ENCODE data around the gene GJA1.
"Not testable (repeated sequence)": the region's sequence is repeated elsewhere in the genome, so short reads cannot be mapped to it uniquely, and the experiment has no call there.

GJA1 gene

GRCh38 chr6:121435444-121436069 lies at the start of gene GJA1:
Gene GJA1, plus strand, starts transcription at chr6:121435646. Its CDS starts 11,202 bp downstream, at chr6:121446848.
- no peak for DNase-seq (ENCODE audit: insufficient read length, low spot score)
- FAIRE-seq, result no peak

- not testable (repeated sequence) for FAIRE-seq; DNase-seq (ENCODE audit: insufficient read length, low spot score)
Observed at GRCh38 chr6:121386551-121386950, 48.9 kb upstream of the GJA1 start.

GRCh38 chr6:121389419-121389818 lies 46.0 kb upstream of the GJA1 start:
- no peak for DNase-seq (ENCODE audit: insufficient read length, low spot score)
- FAIRE-seq, result no peak

DNA sequence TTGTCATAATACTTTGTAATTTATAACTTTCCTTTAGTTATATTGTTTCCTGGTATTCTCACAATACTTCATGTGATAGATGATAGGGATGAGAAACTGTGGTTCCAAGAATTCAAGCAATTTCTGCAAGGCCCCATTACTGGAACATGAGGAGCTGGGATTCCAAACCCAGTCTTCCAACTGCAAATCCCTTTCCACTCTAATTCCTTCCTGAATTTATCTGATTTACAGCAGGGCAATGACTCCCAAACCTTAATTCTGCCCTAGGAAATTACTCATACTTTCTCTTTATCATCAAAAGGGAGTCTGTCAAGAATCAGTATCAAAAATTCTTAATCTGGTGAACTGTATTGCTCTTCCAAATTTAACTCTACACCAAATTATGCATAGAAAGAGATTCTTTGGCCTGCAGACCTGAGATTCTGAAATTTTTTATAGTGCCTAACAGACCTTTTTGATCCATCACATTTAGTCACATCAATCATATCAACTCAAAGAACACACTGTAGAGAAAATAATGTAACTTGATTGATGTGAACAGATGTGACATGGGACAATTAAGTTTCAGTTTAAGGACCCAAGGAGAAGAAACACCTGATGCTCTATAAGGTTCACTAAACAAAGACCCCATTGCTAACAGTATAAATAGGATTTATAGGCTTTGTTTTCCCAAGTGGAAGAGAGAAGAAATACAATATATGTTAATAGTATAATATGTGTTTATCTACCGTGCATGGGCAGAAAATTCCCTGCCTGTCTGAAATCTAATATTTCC lies 41.5 kb upstream of the GJA1 start:
- FAIRE-seq, result no peak

DNA sequence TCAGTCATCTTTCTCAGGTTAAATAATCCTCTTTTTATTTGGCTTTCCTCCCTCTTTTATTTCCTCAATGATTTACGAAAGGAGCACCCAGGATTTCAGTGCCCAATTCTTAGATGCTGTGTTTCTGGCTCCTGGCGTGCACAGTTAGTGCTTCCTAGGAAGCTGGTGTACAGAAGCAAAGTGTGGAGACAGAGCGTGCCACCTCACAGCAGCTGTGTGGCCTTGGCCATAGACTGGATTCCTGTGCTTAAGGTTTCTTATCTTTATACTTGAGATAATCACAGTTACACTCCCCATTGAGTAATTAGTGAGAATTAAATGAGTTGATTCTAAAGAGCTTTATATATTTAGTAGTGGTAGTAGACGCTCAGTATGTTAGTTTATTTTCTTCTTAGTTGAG lies 39.7 kb upstream of the GJA1 start:
- FAIRE-seq, result no peak
- DNase-seq (ENCODE audit: insufficient read length, low spot score), result no peak

More for the DNA sequence above, 41.5 kb upstream of the GJA1 start:
- DNase-seq (ENCODE audit: insufficient read length, low spot score), result no peak

GRCh38 chr6:121397188-121397587 lies 38.3 kb upstream of the GJA1 start:
- DNase-seq (ENCODE audit: insufficient read length, low spot score); FAIRE-seq: not testable (repeated sequence)

DNA sequence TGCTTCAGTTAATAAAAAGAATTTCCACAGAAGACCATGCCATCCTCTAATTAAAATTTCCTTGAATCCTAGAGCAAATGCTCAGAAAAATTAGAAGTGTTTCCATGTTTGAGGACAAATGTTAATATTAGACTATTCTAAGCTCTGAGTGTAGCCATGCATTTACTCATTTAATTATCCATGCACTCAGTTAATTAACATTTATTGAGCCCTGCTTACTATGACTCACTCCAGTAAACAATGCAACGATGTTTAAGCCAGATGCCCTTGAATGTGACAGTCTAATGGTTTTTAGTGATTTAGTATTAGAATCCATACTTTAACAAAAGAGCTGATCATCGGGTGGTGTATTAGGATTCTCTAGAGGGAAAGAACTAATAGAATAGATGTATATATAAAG lies 37.3 kb upstream of the GJA1 start:
- no peak for DNase-seq (ENCODE audit: insufficient read length, low spot score)
- no peak for FAIRE-seq

- FAIRE-seq (no peak), DNase-seq (ENCODE audit: insufficient read length, low spot score) (no peak)
Observed at GRCh38 chr6:121399966-121400365, 35.5 kb upstream of the GJA1 start.

GRCh38 chr6:121403964-121404363 lies 31.5 kb upstream of the GJA1 start:
- FAIRE-seq, result no peak
- no peak for DNase-seq (ENCODE audit: insufficient read length, low spot score)

- FAIRE-seq, result no peak
- DNase-seq (ENCODE audit: insufficient read length, low spot score), result no peak
Observed at GRCh38 chr6:121405306-121405705, 30.1 kb upstream of the GJA1 start.

- FAIRE-seq (no peak), DNase-seq (ENCODE audit: insufficient read length, low spot score) (no peak)
Observed at GRCh38 chr6:121408321-121408720, 27.1 kb upstream of the GJA1 start.

GRCh38 chr6:121413879-121414278 lies 21.6 kb upstream of the GJA1 start:
- FAIRE-seq, result no peak

DNA sequence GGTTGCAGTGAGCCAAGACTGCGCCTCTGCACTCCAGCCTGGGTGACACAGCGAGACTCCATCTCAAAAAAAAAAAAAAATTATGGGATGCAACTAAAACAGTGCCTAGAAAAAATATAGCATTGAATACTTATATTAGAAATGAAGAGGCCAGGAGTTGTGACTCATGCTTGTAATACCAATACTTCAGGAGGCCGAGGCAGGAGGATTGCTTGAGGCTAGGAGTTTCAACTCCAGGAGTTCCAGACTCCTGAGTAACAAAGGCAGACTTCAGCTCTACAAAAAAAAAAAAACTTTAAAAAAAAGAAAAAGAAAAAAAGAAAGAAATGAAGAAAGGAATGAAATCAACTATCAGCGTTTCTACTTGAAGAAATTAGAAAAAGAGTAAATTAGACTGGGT lies 17.1 kb upstream of the GJA1 start:
- FAIRE-seq (no peak), DNase-seq (ENCODE audit: insufficient read length, low spot score) (no peak)

More at GRCh38 chr6:121413879-121414278, 21.6 kb upstream of the GJA1 start:
- DNase-seq (ENCODE audit: insufficient read length, low spot score), result no peak

GRCh38 chr6:121426686-121427085 lies 8.8 kb upstream of the GJA1 start:
- DNase-seq (ENCODE audit: insufficient read length, low spot score), result no peak

DNA sequence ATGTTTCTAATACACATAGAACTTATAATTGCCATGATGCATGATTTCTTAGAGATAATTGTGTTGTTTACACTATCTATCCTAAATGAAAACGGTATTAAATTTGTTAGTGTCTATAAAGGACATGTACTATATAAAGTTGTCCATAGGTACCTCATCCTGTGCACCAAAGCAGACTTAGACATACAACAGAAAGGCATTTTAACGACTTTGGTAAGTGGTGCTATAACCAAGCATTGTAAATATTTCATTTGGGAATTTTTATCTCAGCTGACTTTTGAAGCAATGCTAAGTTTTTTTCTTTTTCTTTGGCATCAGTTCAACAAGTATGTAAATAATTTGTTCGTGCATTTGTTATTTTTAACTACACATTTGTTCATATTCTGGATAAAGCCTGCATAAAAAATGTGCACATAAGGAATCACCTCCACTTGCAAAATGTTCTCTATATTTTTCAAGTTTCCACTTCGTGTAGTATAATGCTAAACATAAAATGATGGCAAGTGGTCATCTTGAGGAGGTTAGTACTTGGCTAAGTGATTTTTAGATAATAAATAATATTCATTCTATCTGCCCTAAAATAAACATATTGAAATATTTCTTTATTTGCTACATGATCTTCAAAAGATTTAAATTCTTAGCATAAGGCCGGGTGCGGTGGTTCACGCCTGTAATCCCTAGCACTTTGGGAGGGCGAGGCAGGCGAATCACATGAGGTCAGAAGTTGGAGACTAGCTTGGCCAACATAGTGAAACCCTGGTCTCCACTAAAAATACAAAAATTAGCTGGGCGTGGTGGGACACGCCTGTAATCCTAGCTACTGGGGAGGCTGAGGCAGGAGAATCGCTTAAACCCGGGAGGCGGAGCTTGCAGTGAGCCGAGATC lies 6.3 kb upstream of the GJA1 start:
- DNase-seq (ENCODE audit: insufficient read length, low spot score) (no peak), FAIRE-seq (no peak)

More at GRCh38 chr6:121426686-121427085, 8.8 kb upstream of the GJA1 start:
- FAIRE-seq, result no peak

- DNase-seq (ENCODE audit: insufficient read length, low spot score) (no peak), FAIRE-seq (peak; percentile 61)
Observed at GRCh38 chr6:121430514-121431460, 4.7 kb upstream of the GJA1 start.

DNA sequence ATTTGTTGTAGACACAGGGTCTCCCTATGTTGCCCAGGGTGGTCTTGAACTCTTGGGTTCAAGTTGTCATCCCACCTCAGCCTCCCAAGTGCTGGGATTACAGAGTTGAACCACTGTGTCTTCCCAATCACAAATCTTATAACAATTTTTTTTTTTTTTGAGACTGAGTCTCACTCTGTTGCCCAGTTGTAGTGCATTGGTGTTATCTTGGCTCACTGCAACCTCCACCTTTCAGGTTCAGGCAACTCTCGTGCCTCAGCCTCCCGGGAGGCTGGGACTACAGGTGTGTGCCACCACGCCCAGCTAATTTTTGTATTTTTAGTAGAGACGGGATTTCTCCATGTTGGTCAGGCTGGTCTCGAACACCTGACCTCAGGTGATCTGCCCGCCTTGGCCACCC lies 3.7 kb upstream of the GJA1 start:
- not testable (repeated sequence) for DNase-seq (ENCODE audit: insufficient read length, low spot score); FAIRE-seq

DNA sequence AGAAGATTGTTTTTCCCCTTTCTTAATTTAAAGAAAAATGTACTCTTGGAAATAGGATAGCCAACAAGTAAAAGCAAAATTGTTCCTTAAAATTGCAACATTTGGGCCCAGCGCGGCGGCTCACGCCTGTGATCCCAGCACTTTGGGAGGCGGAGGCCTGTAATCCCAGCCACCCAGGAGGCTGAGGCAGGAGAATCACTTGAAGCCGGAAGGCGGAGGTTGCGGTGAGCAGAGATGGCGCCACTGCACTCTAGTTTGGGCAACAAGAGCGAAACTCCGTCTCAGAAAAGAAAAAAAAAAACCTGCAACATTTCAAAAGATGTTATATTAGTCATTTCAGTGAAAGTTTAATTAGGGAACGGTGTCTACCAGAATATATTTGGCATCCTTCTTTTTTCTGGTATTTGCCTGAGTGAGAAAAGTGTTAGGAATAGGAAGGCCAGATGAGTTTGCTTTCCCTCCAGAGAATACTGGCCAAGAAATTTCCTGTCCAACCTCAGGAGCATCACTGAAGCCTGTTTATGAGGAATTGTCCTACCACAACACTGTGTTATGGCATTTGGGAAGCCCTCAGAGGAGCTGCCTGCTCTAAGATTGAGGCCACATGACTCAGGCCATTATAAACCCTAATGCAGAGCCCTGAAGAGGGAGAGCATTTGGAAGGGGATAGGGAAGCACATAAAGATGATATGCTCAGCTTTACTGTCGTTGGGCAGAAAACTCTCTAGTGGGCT lies 1.2 kb upstream of the GJA1 start:
- DNase-seq (ENCODE audit: insufficient read length, low spot score) (no peak), FAIRE-seq (no peak)

DNA sequence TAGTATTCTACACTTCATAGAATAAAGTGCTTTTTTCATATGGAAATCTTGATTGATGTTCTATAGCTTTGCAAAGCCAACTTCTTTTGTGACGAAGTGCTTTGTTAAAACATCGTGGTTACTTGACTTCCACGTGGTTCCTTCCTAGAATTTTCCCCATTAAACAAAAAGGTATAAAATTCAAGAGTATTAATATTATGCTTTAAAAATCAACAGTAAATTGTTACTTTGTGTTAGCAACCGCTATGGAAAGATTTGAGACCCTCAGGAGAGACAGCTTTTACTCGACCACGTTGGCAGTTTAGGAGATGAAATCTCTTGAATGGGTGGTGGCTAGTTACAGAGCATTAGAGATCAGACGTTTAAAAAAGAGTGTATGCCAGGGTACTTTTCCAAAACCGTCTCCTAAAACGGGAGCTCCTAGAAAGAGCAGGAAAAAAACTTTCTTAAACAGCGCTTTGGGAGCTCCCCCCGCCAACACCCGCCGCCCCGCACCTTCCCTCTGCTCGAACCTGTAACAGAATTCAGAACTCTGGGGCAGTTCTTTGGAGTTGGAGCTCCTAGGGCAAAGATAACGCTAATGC lies 920 bp downstream of the GJA1 start:
- DNase-seq (ENCODE audit: insufficient read length, low spot score) (no peak), FAIRE-seq (no peak)
